GM12892 (cell line): ENCODE data around the gene NFIC.

Experiments used
- POLR2A ChIP-seq: IDR thresholded peaks from 2 replicates; pipeline ENCODE4 v1.6.1; 2011; ENCODE audit warnings: low read depth, low read length, control low read depth
- POLR2AphosphoS5 ChIP-seq: IDR thresholded peaks from 2 replicates; pipeline ENCODE4 v1.6.1; 2011; ENCODE audit warnings: low read depth, low read length, control low read depth
- TAF1 ChIP-seq: IDR thresholded peaks from 2 replicates; pipeline ENCODE4 v1.6.1; 2011; ENCODE audit warnings: low read depth, mild to moderate bottlenecking, control low read depth, low read length, borderline replicate concordance

- TF ChIP-seq POLR2A: no peak
- TF ChIP-seq TAF1: no peak
- no peak for TF ChIP-seq POLR2AphosphoS5
These were observed 97.6 kb downstream of the NFIC start for GRCh38 chr19:3463714-3464586.
